HTR-8/SVneo (cell line): Measurements from ENCODE around the gene RAP1GAP.
"Not testable (repeated sequence)": the region's sequence is repeated elsewhere in the genome, so short reads cannot be mapped to it uniquely, and the experiment has no call there.

Source experiments
- DNase-seq: peaks from one replicate; pipeline ENCODE4 v3.0.0; 2011; ENCODE audit warnings: low spot score, mixed read lengths; ENCODE audit not compliant: insufficient read length
- FAIRE-seq: peaks from 2 replicates; lab custom pipeline; 2011; peaks lifted over from hg19 to GRCh38; lab: Jason Lieb, UNC

RAP1GAP gene

DNA sequence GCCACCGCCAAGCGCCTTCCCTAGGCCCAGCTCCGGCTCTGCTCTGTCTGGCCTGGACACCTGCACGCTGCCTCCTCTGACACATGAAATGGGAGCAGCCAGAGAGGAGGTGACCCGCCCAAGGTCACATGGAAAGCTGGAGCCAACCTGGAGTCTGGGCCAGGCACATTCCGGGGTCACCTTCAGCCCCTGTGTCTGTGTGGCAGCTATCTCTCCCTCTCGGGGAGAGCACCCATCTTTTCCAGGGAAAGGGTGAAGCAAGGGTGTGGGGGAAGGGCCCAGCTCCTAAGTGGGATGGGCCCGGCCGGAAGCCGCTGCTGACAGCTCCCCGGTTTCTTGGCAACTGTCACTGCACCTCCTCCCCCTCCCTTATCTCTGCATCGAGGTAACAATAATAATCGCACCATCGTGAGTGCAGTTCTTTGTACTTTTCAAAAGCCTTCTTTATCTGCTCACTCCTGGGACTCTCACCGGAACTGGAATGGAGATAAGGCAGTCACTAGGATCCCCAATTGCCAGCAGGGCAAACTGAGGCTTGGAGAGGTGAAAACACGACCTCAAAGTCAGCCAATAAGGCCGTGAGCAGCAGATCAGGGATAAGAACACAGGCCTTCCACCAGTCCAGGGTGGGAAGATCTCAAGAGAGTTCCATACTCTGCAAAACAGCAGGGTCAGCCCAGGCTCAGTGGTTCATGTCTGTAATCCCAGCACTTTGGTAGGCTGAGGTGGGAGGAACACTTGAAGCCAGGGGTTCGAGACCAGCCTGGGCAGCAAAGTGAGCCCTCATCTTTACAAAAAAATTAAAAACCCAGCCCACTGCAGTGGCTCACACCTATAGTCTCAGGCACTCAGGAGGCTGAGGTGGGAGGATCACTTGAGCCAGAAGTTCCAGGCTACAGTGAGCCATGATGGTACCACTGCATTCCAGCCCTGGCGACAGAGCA is 36.9 kb downstream of the RAP1GAP start:
- DNase-seq (no peak), FAIRE-seq (no peak)

GRCh38 chr1:21631590-21631943 is 37.6 kb downstream of the RAP1GAP start:
- not testable (repeated sequence) for DNase-seq, FAIRE-seq

GRCh38 chr1:21630571-21631343 is 38.4 kb downstream of the RAP1GAP start:
- FAIRE-seq (no peak), DNase-seq (no peak)

DNA sequence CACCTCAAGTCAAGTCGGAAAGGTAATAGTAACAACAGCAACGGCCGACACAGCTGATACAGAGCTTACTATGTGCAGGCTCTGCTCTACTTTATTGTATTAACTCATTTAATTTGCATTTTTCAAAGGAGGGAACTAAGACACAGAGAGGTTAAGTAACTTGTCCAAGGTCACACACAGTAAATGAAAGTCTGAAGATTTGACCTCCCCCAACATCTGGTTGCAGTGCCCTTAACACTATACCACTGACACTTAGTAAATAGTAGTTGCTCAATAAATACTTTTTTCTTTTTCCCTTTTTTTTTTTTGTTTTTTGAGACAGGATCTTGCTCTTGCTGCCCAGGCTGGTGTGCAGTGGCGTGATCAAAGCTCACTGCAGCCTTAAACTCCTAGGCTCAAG is 39.2 kb downstream of the RAP1GAP start:
- DNase-seq (no peak), FAIRE-seq (no peak)

DNA sequence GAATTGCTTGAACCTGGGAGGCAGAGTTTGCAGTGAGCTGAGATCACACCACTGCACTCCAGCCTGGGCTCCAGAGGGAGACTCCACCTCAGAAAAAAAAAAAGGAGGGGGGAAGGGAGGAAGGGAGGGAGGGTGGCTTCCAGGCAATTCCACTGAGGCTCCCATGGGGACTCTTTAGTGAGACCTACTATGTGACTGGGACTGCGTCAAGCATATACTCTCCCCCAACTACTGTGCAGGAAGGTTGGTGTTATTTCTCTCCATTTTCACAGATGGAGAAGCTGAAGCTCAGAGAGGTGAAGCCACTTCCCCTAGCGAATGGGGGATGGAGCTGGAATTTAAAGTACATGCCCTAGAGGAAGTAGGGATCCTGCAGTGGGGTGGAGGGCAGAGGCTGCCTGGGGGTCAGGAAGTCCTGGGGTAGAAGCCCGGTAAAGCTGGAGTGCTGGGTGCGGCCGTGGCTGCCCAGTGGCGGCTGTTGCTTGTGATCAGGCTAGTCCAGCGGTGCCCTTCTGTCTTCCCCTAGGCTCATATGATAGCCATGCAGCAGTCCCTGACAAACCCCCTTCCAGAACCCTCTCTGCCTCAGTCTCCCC is 40.3 kb downstream of the RAP1GAP start:
- DNase-seq (no peak), FAIRE-seq (no peak)

DNA sequence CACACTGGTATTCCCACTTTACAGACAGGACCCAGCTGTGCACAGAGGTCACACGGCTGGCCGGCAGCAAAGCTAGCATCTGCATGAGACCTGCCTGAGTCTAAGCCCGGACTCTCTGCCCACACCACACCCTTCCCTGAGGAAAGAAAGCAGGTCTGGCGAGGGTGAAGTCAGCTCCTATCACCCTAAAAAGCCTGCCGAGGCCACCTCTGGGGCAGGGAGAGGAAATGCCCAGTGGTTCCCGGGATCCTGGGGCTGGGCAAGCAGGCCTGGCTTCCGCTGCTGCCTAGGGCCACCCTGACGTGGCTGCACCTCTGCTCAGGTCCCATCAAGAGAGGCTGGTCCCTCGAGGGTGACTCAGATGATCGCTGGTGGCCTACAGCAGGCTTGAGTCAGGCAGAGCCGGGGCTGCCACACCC is 42.2 kb downstream of the RAP1GAP start:
- FAIRE-seq, result no peak

DNA sequence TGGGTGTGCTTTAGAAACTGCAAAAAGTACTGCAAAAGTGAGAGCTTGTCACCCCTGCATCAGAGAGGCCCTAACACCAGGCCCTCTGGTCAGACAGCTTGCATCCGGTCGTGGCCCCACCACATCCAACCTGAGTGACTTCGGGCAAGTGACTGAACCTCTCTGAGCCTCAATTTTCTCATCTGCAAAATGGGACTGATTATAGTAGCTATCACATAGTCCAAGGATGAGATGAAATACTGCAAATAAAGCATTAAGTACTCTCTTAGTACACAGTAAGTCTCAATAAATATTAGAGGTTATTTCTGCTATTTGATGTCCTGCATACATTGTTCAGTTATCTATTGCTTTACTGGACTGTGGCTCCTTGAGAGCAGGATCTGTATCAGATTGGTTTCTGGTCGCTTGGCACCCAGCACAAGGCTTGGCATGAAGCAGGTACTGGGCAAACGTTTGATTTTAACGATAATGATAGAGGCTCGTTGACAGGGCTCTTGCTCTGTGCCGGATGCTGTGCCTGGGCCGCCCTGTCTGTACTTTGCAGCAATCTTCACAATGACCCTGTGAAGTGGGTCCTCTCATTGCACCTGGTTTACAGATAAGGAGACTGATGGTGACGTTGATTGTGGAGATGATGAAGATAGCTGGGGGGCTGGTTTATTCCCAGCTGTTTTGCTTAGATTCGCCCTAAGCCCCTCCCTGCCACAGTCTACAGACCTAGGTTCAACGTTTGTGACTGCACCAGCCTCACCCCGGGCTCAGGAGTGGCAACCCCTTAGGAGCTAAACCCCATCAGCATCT is 43.6 kb downstream of the RAP1GAP start:
- FAIRE-seq, result no peak
- DNase-seq, result no peak

More for the DNA sequence above, 42.2 kb downstream of the RAP1GAP start:
- DNase-seq, result no peak

- DNase-seq, result no peak
- FAIRE-seq, result no peak
Observed at GRCh38 chr1:21624571-21625389, 44.4 kb downstream of the RAP1GAP start.

DNA sequence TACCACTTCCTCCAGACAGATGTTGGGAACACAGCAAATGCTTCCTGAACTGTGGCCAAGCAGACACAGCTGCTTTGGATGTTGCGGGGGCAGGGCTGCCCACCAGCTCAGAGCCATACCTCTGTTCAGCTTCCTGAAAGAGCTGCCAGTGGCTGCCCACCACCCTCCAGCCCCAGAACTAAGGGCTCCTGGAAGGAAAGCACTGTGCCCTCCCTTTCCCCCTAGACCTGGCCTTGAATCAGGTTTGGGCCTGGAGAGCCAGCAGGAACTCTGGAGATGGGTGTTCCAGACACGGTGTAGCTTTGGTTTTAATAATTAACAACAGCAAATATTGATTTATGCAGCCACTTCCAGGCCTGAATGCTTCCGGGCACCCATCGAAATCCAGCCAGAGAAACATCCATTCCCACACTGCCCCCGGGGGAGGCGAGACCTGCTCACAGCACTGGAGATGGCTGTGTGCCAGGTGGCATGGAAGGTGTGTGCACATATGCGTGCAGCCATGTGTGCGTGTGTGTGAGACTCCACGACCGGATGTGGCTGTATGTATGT is 45.7 kb downstream of the RAP1GAP start:
- DNase-seq (no peak), FAIRE-seq (no peak)

DNA sequence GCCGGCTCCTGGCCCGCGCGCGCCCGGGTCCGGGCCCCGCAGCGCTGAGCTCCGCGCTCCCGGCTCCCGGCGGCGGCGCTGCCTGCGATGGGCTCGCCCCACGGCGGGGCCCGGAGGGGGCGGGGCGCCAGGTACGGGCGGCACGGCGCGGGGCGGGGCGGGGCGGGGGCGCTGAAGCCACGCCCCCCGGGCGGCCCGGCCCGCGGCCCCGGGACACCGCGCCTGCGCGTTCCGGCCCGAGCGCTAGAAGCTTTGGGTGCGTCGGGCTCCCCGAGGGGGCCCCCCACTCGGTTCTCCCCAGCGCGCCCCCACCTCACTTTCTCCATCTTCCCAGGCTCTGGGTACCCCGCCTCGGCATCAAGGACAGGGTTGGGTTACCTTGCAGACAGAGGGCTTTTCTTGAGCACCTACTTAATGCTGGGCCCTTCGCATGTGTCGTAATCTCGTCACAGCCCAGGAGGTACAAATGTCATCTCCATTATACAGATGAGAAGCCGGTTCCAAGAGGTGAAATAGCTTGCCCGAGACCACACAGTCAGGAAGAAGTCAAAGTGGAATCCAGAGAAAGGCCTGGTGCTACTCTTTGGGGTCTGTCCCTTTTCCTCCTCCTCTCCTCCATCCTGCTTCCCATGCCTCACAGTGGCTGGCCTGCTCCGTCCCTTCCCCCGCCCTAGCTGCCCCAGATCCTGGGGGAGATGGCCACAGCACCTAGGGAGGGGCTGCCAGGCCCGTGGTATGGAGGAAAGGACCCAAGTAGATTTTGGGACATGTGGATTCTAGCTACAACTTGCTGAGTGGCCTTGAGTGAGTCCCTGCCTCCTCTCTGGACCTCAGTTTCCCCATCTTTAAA is 46.5 kb downstream of the RAP1GAP start:
- FAIRE-seq (no peak), DNase-seq (peak; percentile 80)

DNA sequence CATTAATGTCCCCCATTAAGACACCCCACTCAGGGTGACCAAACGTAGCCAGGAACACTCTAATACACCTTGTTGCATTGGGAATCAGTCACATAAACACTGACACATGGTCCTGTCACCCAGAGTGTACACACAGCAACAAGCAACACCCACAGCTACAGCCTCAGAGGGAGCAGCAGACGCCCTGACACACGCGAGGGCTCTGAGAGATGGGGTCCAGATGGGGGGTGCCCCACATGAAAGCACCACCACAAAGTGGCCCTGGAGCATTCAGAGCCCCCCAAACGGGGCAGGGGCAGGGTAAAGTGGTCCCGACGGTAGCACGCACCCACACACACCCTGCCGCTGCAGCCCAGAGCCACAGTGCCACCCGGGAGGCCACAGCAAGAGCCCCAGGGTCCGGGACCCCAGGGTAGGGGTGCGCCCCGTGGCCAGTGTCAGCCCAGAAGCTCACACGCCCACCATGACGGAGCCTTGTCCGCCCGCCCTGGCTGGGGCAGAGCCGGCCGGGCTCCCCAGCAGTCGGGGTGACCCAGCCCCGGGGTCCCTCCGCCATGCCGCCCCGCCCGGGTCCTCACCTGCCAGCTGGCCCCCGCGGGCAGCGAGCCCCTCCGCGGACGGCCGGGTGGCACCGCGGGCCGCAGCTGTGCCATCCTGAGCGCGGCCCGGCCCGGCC is 47.3 kb downstream of the RAP1GAP start:
- DNase-seq (no peak), FAIRE-seq (peak; percentile 58)

- DNase-seq, result no peak
- no peak for FAIRE-seq
Observed at GRCh38 chr1:21621051-21621450, 48.1 kb downstream of the RAP1GAP start.

DNA sequence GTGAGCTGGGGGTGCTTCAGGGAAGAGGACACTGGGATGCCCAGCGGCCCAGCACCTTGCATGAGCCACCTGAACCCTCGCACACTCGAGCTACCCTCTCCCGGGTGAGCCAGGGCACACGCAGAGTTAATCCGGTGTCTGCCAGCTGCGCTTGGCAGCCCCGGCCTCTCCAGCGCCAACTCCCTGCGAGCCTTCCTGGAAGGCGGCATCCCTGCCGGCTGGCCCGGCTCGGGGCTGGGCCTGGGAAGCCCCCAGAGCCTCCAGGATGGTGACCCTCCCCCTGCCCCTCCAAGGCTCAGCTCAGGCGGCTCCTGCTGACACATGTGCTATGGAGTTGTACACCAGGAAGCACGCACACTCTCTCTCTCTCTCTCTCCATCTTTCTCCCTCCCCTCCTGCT is 48.7 kb downstream of the RAP1GAP start:
- FAIRE-seq (no peak), DNase-seq (no peak)

- DNase-seq (no peak), FAIRE-seq (no peak)
Observed at GRCh38 chr1:21620011-21620410, 49.1 kb downstream of the RAP1GAP start.

DNA sequence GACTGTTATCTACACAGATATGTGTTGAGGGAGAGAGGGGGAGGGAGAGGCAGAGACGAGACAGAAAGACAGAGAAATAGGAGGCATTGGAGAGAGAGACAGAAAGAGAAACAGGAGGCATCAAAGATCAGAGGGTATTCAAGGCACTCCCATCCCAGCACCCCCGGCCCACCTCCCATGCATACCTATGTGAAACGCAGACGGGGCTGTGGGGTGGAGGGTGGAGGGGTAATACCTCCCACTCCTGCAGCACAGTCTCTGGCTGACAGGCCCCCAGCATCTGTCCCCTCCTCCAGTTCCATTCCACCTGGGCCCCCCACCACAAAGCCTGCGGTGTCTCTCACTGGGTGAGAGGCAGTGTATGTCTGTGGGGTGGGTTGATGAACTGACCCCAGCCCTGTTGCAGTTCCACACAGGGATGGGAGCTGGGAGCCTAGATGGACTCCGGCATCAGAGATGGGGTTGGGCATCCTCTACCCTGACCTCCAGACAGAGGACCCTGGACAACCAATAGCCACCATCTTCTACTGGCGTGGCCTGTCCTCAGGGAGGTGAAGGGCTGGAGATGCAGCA is 49.7 kb downstream of the RAP1GAP start:
- no peak for FAIRE-seq
- no peak for DNase-seq

DNA sequence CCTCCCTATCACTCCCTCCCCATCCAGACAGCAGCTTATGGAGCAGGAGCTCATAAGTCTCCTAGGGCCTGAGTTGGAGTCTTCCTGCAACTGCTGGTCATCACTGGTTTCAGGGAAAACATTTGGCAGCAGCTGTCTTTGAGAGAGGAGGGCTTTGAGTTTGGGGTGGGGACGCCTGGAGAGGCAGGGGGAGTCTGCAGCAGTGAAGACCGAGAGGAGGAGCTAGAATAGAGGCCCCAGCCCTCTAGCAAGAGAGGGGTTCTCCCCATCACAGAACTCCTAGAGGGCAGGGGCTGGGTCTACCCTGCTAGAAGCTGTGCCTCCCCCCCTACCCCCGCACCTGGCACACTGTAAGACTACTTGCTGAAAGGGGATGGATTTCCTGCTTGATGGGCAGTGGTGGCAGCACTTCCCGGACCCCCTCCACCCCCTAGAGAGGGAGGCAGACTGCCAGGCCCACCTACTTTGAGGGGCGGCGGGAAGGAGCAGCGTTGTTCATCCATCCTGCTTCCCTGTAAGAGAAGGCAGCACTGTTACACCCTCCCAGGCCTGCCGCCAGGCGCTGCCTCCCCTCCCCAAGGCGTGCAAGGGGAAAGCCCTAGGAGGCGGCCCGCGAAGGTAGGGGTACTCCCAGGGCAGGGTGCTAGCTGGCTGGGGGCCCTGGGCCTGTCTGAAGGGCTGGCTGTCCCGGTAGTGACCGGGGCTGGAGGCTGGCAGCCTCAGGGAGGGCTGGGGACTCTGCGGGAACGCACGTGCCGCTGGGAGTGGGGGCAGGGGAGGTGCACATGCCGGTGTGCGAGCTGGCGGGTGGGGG is 50.4 kb downstream of the RAP1GAP start:
- FAIRE-seq, result no peak
- DNase-seq, result no peak
